HuH-7 (cell line): ENCODE measurements around the gene COG3.

Experiments
- DNase-seq: peaks from one replicate; pipeline ENCODE4 v3.0.0; 2011; ENCODE audit warnings: low spot score

The COG3 gene

GRCh38 chr13:45506811-45507210 is 42.1 kb downstream of the COG3 start:
- DNase-seq: no peak

GRCh38 chr13:45508776-45509175 is 44.0 kb downstream of the COG3 start:
- DNase-seq: no peak

- no peak for DNase-seq
These were observed 45.9 kb downstream of the COG3 start for GRCh38 chr13:45510672-45511071.

GRCh38 chr13:45511310-45512097 is 46.8 kb downstream of the COG3 start:
- peak; percentile 15 for DNase-seq

- no peak for DNase-seq
These were observed 47.4 kb downstream of the COG3 start for GRCh38 chr13:45512098-45512496.

- no peak for DNase-seq
These were observed 52.0 kb downstream of the COG3 start for GRCh38 chr13:45516757-45517156.

- DNase-seq: no peak
These were observed 53.9 kb downstream of the COG3 start for GRCh38 chr13:45518525-45519245.

GRCh38 chr13:45519493-45519892 is 54.8 kb downstream of the COG3 start:
- no peak for DNase-seq

GRCh38 chr13:45521297-45521696 is 56.6 kb downstream of the COG3 start:
- DNase-seq: no peak

- no peak for DNase-seq
These were observed 57.8 kb downstream of the COG3 start for GRCh38 chr13:45522571-45522970.

GRCh38 chr13:45527699-45528462 is 63.1 kb downstream of the COG3 start:
- no peak for DNase-seq

- DNase-seq: no peak
These were observed 65.0 kb downstream of the COG3 start for GRCh38 chr13:45529758-45530157.

- no peak for DNase-seq
These were observed 69.9 kb downstream of the COG3 start for GRCh38 chr13:45534604-45535003.

GRCh38 chr13:45536224-45536623 is 71.5 kb downstream of the COG3 start:
- DNase-seq: no peak

- DNase-seq: no peak
These were observed 72.8 kb downstream of the COG3 start for GRCh38 chr13:45537516-45537915.

- DNase-seq: no peak
These were observed 73.6 kb downstream of the COG3 start for GRCh38 chr13:45538382-45538781.

GRCh38 chr13:45540195-45540594 is 75.5 kb downstream of the COG3 start:
- no peak for DNase-seq

- DNase-seq: no peak
These were observed 76.1 kb downstream of the COG3 start for GRCh38 chr13:45540864-45541263.

- DNase-seq: no peak
These were observed 77.1 kb downstream of the COG3 start for GRCh38 chr13:45541806-45542205.

- no peak for DNase-seq
These were observed 77.7 kb downstream of the COG3 start for GRCh38 chr13:45542391-45542790.

- DNase-seq: no peak
These were observed 78.1 kb downstream of the COG3 start for GRCh38 chr13:45542878-45543277.

- DNase-seq: no peak
These were observed 79.8 kb downstream of the COG3 start for GRCh38 chr13:45544520-45544919.
